OCI-LY1 (cell line): ENCODE measurements around the gene TADA1.
A peak's percentile ranks its signal among the peaks of the same experiment; 100 is the strongest.

Experiments used
- H2AFZ ChIP-seq: fragments of 200-600 bp; sonication (generic), shearing (Covaris generic); 2 replicates; pipeline ENCODE4 v1.6.0; 2014; ENCODE audit warnings: antibody characterized with exemption, mild to moderate bottlenecking, low read length
- H3F3A ChIP-seq: fragments of 200-600 bp; sonication (generic), shearing (Covaris generic); 2 replicates; pipeline ENCODE4 v1.6.0; 2014; ENCODE audit warnings: mild to moderate bottlenecking, antibody characterized with exemption, low read length, moderate library complexity; ENCODE audit not compliant: insufficient read depth
- H3K27ac ChIP-seq: fragments of 200-600 bp; sonication (generic); 2 replicates; pipeline ENCODE4 v1.5.1; 2014; ENCODE audit warnings: low read length, mixed run types, mild to moderate bottlenecking, low read depth; ENCODE audit not compliant: poor library complexity, severe bottlenecking
- H3K27me3 ChIP-seq: fragments of 200-600 bp; sonication (generic); 2 replicates; pipeline ENCODE4 v1.6.0; 2014; ENCODE audit warnings: antibody characterized with exemption, mild to moderate bottlenecking, low read length, moderate library complexity; ENCODE audit not compliant: insufficient read depth
- H3K36me3 ChIP-seq: fragments of 200-600 bp; sonication (generic); 2 replicates; pipeline ENCODE4 v1.6.1; 2014; ENCODE audit warnings: mild to moderate bottlenecking, antibody characterized with exemption, low read length, moderate library complexity, mixed read lengths; ENCODE audit not compliant: insufficient read depth
- H3K4me1 ChIP-seq: fragments of 200-600 bp; sonication (generic); 2 replicates; pipeline ENCODE4 v1.5.1; 2014; ENCODE audit warnings: mild to moderate bottlenecking, low read length, moderate library complexity; ENCODE audit not compliant: insufficient read depth, severe bottlenecking
- H3K4me2 ChIP-seq: fragments of 200-600 bp; sonication (generic), shearing (Covaris generic); 2 replicates; pipeline ENCODE4 v1.6.1; 2014; ENCODE audit warnings: low read length
- H3K4me3 ChIP-seq: fragments of 200-600 bp; sonication (generic); 2 replicates; pipeline ENCODE4 v1.5.1; 2014; ENCODE audit warnings: low read length, low read depth, mild to moderate bottlenecking, mixed read lengths; ENCODE audit not compliant: poor library complexity, severe bottlenecking
- H3K79me2 ChIP-seq: fragments of 200-600 bp; shearing (Covaris generic); 2 replicates; pipeline ENCODE4 v1.6.1; 2016; ENCODE audit warnings: mixed run types, low read length, mixed read lengths; ENCODE audit not compliant: insufficient read depth
- H3K9ac ChIP-seq: fragments of 200-600 bp; sonication (generic), shearing (Covaris generic); 2 replicates; pipeline ENCODE4 v1.6.1; 2014; ENCODE audit warnings: mild to moderate bottlenecking, low read length, mixed read lengths
- H3K9me2 ChIP-seq: fragments of 200-600 bp; sonication (generic), shearing (Covaris generic); 2 replicates; pipeline ENCODE4 v1.6.1; 2014; ENCODE audit warnings: low read depth, mild to moderate bottlenecking, low read length, mixed read lengths
- H3K9me3 ChIP-seq: fragments of 200-600 bp; shearing (Covaris generic); 2 replicates; pipeline ENCODE4 v1.6.1; 2014; ENCODE audit warnings: low read length, mixed read lengths
- H4K20me1 ChIP-seq: fragments of 200-600 bp; sonication (generic), shearing (Covaris generic); 2 replicates; pipeline ENCODE4 v1.6.0; 2016; ENCODE audit warnings: mild to moderate bottlenecking, low read length; ENCODE audit not compliant: insufficient read depth
- CTCF ChIP-seq: fragments of 200-600 bp; sonication (generic), shearing (Covaris generic); IDR thresholded peaks from 2 replicates; pipeline ENCODE4 v1.5.1; 2017; ENCODE audit warnings: mild to moderate bottlenecking, antibody characterized with exemption, low read length, moderate library complexity, mixed read lengths
- EZH2 ChIP-seq: fragments of 200-600 bp; sonication (generic), shearing (Covaris generic); IDR thresholded peaks from 2 replicates; pipeline ENCODE4 v1.8.0; 2017; ENCODE audit warnings: borderline replicate concordance, mixed run types, mild to moderate bottlenecking, antibody characterized with exemption, low read length, moderate library complexity, mixed read lengths

Gene TADA1

GRCh38 chr1:166875734-166876539 lies at the start of gene TADA1:
TSS of gene TADA1 (minus strand) at chr1:166876264. CDS start at chr1:166876233, 31 bp downstream.
- Histone ChIP-seq H4K20me1 (no peaks in the 10 kb centered on the region), H3K4me1 (peaks cover 31% of the 10 kb centered on the region), H3K4me3 (peak within 1 kb of the TSS; percentile 74), H3K4me2 (peak within 1 kb of the TSS; percentile 91), H3K27ac (peak within 1 kb of the TSS; percentile 51), H3K79me2 (peaks cover 40% of the 10 kb centered on the region), H3F3A (no peaks in the 10 kb centered on the region), H3K9me3 (no peaks in the 10 kb centered on the region), H3K9me2 (no peaks in the 10 kb centered on the region), H2AFZ (peak within 1 kb of the TSS; percentile 76), H3K9ac (peak within 1 kb of the TSS; percentile 80), H3K27me3 (no peaks in the 10 kb centered on the region), H3K36me3 (peaks cover 13% of the 10 kb centered on the region)
- TF ChIP-seq EZH2 (no peak), CTCF (no peak; the same call in 1 of the 2 replicates)

- H3K9ac ChIP-seq = no peak overlapping the region
- H3K27ac ChIP-seq = no peak overlapping the region
- H3K36me3 ChIP-seq = no peaks in the 10 kb centered on the region
- TF ChIP-seq EZH2 (no peak), CTCF (no peak)
- no peaks in the 10 kb centered on the region for H3F3A ChIP-seq
- no peaks in the 10 kb centered on the region for H3K79me2 ChIP-seq
- H4K20me1 ChIP-seq = no peaks in the 10 kb centered on the region
- no peaks in the 10 kb centered on the region for H3K9me2 ChIP-seq
- H3K4me3 ChIP-seq = no peak overlapping the region
- no peak overlapping the region for H2AFZ ChIP-seq
- H3K9me3 ChIP-seq = no peaks in the 10 kb centered on the region
- H3K4me2 ChIP-seq = no peak overlapping the region
- H3K27me3 ChIP-seq = no peaks in the 10 kb centered on the region
- H3K4me1 ChIP-seq = no peaks in the 10 kb centered on the region
These were observed 48.9 kb upstream of the TADA1 start for GRCh38 chr1:166924823-166925541.

GRCh38 chr1:166920561-166921475 lies 44.8 kb upstream of the TADA1 start:
- Histone ChIP-seq H3K4me2 (no peak overlapping the region), H3K27me3 (0 out of 2 replicates have a peak, but pooled peaks cover 3% of the 10 kb centered on the region)

More at GRCh38 chr1:166920561-166921475, 44.8 kb upstream of the TADA1 start:
- H3K9ac ChIP-seq = no peak overlapping the region
- H3K79me2 ChIP-seq = no peaks in the 10 kb centered on the region
- no peak overlapping the region for H3K4me3 ChIP-seq
- H3K4me1 ChIP-seq = no peaks in the 10 kb centered on the region
- H3K36me3 ChIP-seq = no peaks in the 10 kb centered on the region
- no peak overlapping the region for H3K27ac ChIP-seq
- H2AFZ ChIP-seq = no peak overlapping the region
- H3F3A ChIP-seq = no peaks in the 10 kb centered on the region
- H3K9me2 ChIP-seq = no peaks in the 10 kb centered on the region
- H3K9me3 ChIP-seq = no peaks in the 10 kb centered on the region
- no peaks in the 10 kb centered on the region for H4K20me1 ChIP-seq
- TF ChIP-seq CTCF (no peak), EZH2 (no peak)
